ENCODE data around the gene ARMH3.

The ARMH3 gene

GRCh38 chr10:101829561-101830315 lies 226.2 kb downstream of the ARMH3 start:
- DNase-seq (ENCODE audit: low spot score): peak; percentile 50

- no peak for DNase-seq (ENCODE audit: low spot score)
Observed at GRCh38 chr10:101828766-101829551, 227.0 kb downstream of the ARMH3 start.

- no peak for DNase-seq (ENCODE audit: low spot score)
Observed at GRCh38 chr10:101827919-101828600, 227.9 kb downstream of the ARMH3 start.

- no peak for DNase-seq (ENCODE audit: low spot score)
Observed at GRCh38 chr10:101826852-101827434, 229.0 kb downstream of the ARMH3 start.

- no peak for DNase-seq (ENCODE audit: low spot score)
Observed at GRCh38 chr10:101824736-101825135, 231.2 kb downstream of the ARMH3 start.

- DNase-seq (ENCODE audit: low spot score): no peak
Observed at GRCh38 chr10:101818872-101819633, 236.9 kb downstream of the ARMH3 start.

GRCh38 chr10:101818119-101818871 lies 237.7 kb downstream of the ARMH3 start, which contains the start of gene OGA:
TSS of gene OGA (minus strand) at chr10:101818444. CDS start at chr10:101818022, 422 bp downstream.
- peak; percentile 99 for DNase-seq (ENCODE audit: low spot score)

GRCh38 chr10:101817337-101818118 lies 238.4 kb downstream of the ARMH3 start:
- DNase-seq (ENCODE audit: low spot score): peak; percentile 89

- no peak for DNase-seq (ENCODE audit: low spot score)
Observed at GRCh38 chr10:101816913-101817336, 239.0 kb downstream of the ARMH3 start.

GRCh38 chr10:101816376-101816775 lies 239.6 kb downstream of the ARMH3 start:
- no peak for DNase-seq (ENCODE audit: low spot score)

GRCh38 chr10:101814466-101815071 lies 241.4 kb downstream of the ARMH3 start:
- no peak for DNase-seq (ENCODE audit: low spot score)

GRCh38 chr10:101812606-101813005 lies 243.4 kb downstream of the ARMH3 start:
- no peak for DNase-seq (ENCODE audit: low spot score)

- DNase-seq (ENCODE audit: low spot score): no peak
Observed at GRCh38 chr10:101807158-101807557, 248.8 kb downstream of the ARMH3 start.

- no peak for DNase-seq (ENCODE audit: low spot score)
Observed at GRCh38 chr10:101803511-101803910, 252.5 kb downstream of the ARMH3 start.

GRCh38 chr10:101797403-101798059 lies 258.4 kb downstream of the ARMH3 start:
- DNase-seq (ENCODE audit: low spot score): no peak
